G401 (cell line): Measurements from ENCODE around the gene MYL4. TPM values are rescaled to one million over a fixed set of nuclear protein-coding genes. Genes with fewer than 3 reads are reported as not detected.
"Not testable (repeated sequence)": the region's sequence is repeated elsewhere in the genome, so short reads cannot be mapped to it uniquely, and the experiment has no call there.

ENCODE experiments used
- DNase-seq: peaks from one replicate; pipeline ENCODE4 v3.0.0-alpha.2; 2015; ENCODE audit warnings: low spot score
- in situ Hi-C: cut with HindIII; loops from 2 replicates; pipeline ENCODE4 v1.10.0; 2016; ENCODE audit warnings: low sequenced_read_pairs, mixed read lengths
- total RNA-seq: library from RNA; depleted of rRNA; stranded (reverse); fragments of >200 nt; shearing (Covaris generic); gene quantifications from 2 replicates; pipeline ENCODE4 v1.2.3, GENCODE V29; 2014; rRNA removed

Gene MYL4
- total RNA-seq, 1 experiment from 2014 or later: not detected

DNA sequence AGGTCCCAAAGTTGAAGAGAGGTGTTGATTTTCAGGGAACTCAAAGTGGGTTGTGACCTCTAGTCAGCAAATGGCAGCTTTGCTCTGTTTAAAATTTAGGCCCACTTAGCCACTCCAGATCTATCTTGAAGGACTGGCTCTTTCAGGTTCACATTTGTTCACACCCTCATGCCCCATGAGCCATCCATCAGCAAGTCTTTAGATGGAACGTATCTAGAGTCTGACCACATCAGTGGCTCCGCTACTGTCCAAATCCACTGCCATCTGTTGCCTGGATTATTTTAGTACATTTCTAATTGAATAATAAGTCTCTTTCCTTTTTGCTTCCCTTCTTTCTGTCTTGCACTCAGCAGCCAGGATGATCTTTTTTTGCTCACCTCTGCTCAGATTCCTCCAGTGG, 55.0 kb downstream of the MYL4 start:
- in situ Hi-C loops: no loop called here
- no peak for DNase-seq

DNA sequence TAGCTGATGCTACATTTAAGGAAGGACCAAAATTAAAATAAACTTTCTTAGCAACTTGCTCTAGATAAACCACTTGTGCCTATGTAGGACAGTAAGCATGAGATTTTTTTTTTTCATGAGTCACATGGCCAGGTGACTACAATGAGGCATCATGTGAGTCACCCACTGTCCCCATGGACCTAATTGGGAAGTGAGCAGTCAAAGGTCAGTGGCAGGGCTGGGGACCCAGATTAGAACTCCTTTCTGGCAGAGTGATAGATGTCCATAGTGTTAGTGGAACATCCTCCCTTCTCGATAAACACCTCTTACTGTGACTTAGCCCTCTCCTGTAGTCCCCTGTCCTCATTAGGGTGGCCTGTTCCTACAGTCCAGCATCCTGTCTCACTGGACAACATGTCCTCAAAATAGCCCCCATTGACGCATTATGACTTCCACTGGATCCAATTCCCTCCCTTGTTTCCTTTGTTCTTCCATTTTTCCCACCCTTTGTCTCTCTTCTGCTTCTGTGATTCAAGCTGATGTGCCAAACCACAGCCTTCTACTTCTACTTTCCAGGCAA, 56.9 kb downstream of the MYL4 start:
- no peak for DNase-seq
- in situ Hi-C loops: no loop called here

DNA sequence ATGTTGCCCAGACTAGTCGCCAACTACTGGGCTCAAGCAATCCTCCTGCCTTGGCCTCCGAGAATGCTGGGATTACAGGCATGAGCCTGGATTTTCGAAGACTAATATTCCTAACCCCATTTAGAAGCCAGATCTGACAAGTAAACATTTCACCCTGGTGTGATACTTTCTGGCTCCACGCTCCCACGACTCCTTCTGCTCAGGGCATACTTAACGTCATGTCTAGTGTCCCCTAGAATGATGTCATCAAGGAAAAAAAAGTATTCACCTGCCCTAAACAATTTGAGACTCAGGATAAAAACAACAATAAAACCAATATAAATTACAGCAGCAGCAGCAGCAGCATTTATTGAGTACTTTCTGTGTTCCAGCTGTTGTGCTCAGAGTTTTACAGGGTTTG, 57.6 kb downstream of the MYL4 start:
- DNase-seq: no peak
- in situ Hi-C loops: no loop called here

DNA sequence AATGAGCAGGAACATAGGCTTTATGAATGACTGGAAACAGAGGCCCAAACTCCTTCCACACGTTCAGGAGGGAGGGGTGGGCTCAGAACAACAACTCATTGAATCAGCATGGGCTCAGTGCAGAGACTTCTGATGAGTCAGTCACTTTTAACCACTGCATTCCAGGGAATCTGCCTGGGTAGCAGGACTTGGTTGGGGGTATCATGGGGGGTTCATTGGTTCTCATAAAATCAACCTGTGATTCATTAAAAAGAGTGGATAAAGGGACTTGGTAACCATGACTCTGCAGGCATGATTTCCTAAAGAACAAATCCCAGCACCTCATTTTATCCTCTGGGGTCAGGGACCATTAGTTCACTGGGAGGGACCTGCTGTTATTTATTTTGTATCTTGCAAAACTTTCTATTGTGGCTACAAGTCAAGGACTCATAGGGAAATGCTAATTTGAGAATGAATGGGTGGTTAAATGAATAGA, 58.2 kb downstream of the MYL4 start:
- in situ Hi-C loops: no loop called here
- no peak for DNase-seq

DNA sequence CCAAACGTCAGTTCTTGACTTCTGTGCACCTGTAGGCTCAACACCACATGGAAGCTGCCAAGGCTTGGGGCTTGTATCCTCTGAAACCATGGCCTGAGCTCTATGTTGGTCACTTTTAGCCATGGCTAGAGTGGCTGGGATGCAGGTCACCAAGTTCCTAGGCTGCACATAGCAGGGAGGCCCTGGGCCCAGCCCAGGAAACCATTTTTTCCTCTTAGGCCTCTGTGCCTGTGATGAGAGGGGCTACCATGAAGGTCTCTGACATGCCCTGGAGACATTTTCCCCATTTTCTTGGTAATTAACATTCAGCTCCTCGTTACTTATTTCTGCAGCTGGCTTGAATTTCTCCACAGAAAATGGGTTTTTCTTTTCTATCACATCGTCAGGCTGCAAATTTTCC, 59.8 kb downstream of the MYL4 start:
- DNase-seq, in situ Hi-C loops: not testable (repeated sequence)

DNA sequence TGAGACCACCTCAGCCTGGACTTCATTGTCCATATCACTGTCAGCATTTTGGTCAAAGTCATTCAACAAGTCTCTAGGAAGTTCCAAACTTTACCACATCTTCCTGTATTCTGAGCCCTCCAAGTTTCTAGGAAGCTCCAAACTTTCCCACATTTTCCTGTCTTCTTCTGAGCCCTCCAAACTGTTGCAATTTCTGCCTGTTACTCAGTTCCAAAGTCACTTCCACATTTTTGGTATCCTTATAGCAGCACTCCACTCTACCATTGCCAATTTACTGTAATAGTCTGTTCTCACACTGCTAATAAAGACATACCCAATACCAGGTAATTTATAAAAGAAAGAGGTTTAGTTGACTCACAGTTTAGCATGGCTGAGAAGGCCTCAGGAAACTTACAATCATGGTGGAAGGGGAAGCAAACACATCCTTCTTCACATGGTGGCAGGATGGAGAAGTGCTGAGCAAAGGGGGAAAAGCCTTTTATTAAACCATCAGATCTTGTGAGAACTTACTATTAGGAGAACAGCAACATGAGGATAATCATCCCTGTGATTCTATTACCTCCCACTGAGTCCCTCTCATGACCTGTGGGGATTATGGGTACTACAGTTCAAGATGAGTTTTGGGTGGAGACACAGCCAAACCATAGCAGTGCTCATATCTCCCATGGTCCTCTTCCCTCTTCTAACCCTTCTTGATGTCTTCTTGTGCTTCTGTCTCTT, 60.6 kb downstream of the MYL4 start:
- in situ Hi-C loops, DNase-seq: not testable (repeated sequence)

DNA sequence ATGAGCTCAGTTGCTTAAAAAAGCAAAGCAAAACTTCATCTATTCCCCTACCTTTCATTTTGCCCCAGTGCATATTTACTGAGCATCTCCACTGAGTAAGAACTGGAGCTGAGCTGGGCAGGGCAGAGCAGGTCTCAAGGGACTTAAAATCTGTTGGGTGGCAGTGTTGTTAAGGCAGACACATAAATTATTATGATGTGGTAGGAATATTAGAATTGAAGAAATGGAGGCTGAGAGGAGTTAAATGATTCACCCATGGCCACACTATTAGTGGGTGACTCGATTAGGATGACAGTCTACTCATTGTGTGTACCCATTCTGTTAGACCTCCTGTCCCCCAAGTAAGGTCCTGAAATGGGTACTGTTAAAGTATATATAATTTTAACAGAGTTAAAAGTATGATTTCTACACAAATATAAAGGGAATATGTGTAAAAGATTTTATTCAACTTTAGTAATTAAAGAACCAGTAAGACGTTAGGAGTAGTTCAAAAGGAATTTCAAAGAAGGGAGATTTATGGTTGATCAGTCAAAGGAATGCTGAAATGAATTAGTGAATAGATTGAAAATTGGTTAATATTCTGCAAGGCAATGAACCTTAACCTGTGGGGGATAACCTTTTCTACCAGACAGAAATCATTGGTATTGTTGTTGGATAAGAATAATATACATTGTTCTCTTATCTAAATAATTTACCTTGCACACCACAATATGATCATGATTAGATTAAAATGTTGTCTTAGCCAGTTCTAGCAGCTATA, 62.0 kb downstream of the MYL4 start:
- in situ Hi-C loops: no loop called here

DNA sequence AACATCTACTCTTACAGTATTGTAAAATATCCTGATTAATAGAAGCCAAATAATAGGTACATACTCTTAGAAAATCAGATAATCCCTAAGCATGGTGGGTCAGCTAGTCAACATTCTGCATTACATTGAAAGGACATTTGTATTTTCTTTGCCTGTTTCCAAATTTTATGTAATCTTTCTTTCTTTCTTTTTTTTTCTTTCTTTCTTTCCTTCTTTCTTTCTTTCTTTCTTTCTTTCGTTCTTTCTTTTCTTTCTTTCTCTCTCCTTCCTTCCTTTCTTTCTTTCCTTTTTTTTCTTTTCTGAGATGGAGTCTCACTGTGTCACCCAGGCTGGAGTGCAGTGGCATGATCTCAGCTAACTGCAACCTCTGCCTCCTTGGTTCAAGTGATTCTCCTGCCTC, 63.3 kb downstream of the MYL4 start:
- in situ Hi-C loops: no loop called here
- DNase-seq: no peak

More for the DNA sequence above, 62.0 kb downstream of the MYL4 start:
- no peak for DNase-seq

DNA sequence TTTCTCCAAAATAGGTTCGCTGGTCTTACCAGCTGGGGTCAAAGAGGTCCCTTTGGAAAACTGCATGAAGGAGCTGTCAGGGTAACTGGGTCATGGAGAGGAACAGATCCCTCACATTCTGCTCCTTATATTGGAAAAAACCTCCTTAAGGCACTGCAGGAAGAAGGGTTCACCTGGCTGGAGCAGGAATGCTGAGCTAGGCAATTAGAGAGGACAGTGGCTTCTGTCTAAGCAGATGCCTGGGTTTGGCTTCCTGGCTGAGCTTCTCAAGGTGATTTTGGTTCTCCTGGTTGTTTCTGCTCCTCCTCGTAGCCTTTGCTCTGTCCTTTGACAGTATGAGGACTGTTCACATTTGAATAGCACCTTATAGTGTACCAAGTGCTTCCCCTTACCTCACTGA, 64.1 kb downstream of the MYL4 start:
- in situ Hi-C loops: no loop called here
- DNase-seq: no peak

Other genes with a start within 250 kb of the MYL4 start
- 2.4 and 3.9 TPM in 2 replicates for gene RPRML, start 230.1 kb upstream of the MYL4 start, total RNA-seq
- gene CDC27, start 20.1 kb upstream of the MYL4 start, total RNA-seq: 59.3 and 103 TPM in 2 replicates
- not detected in 2 replicates for gene ITGB3, start 44.5 kb downstream of the MYL4 start, total RNA-seq
- not detected in 2 replicates for gene EFCAB13, start 114.6 kb downstream of the MYL4 start, total RNA-seq